IMR-90 (cell line): ENCODE results near the gene ZC3H8.

Source experiments
- BHLHE40 ChIP-seq: fragments of 150-350 bp; IDR thresholded peaks from 2 replicates; pipeline ENCODE4 v1.6.1; 2016; ENCODE audit warnings: mild to moderate bottlenecking, low read depth, low read length
- MAFK ChIP-seq: IDR thresholded peaks from 2 replicates; pipeline ENCODE4 v1.6.1; 2012; ENCODE audit warnings: low read depth, low read length, improper control_type of control experiment
- POLR2A ChIP-seq: IDR thresholded peaks from 2 replicates; pipeline ENCODE4 v1.6.1; 2012; ENCODE audit warnings: mild to moderate bottlenecking, low read depth, low read length
- RAD21 ChIP-seq: IDR thresholded peaks from 2 replicates; pipeline ENCODE4 v1.6.1; 2012; ENCODE audit warnings: low read length, improper control_type of control experiment
- RCOR1 ChIP-seq: IDR thresholded peaks from 2 replicates; pipeline ENCODE4 v1.6.1; 2012; ENCODE audit warnings: mild to moderate bottlenecking, low read length, improper control_type of control experiment; ENCODE audit not compliant: insufficient replicate concordance
- TF ChIP-seq, protein P1 (sequence below): conservative IDR thresholded peaks from 2 replicates; pipeline ENCODE4 v1.5.1; 2012; ENCODE audit warnings: mild to moderate bottlenecking, low read depth, low read length, improper control_type of control experiment
- TF ChIP-seq, protein P2 (sequence below): fragments of 150-350 bp; IDR thresholded peaks from 2 replicates; pipeline ENCODE4 v1.6.1; 2016; ENCODE audit warnings: low read depth, mild to moderate bottlenecking, low read length, moderate library complexity, borderline replicate concordance

DNA sequence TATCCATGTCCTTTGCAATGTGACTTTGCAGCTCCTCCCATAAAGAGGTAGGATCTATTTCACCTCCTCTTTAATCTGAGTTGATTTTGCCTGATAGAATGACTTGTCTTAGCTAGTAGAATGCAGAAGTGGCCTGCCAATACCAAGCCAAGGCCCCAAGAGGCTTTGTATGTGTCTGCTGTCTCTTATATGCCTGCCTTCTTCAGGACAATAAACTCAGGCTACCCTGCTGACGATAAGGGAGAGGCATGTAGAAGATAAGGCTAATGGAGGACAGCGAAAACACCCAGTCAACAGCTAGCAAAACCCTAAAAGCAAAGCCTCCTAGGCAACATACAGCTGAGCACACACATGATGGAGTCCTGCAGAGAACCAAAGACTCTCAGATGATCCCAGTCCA is 1.8 kb upstream of the ZC3H8 start:
- TF ChIP-seq, protein P1, sequence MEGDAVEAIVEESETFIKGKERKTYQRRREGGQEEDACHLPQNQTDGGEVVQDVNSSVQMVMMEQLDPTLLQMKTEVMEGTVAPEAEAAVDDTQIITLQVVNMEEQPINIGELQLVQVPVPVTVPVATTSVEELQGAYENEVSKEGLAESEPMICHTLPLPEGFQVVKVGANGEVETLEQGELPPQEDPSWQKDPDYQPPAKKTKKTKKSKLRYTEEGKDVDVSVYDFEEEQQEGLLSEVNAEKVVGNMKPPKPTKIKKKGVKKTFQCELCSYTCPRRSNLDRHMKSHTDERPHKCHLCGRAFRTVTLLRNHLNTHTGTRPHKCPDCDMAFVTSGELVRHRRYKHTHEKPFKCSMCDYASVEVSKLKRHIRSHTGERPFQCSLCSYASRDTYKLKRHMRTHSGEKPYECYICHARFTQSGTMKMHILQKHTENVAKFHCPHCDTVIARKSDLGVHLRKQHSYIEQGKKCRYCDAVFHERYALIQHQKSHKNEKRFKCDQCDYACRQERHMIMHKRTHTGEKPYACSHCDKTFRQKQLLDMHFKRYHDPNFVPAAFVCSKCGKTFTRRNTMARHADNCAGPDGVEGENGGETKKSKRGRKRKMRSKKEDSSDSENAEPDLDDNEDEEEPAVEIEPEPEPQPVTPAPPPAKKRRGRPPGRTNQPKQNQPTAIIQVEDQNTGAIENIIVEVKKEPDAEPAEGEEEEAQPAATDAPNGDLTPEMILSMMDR: no peak
- TF ChIP-seq RCOR1 (no peak), POLR2A (no peak), MAFK (no peak), RAD21 (no peak), BHLHE40 (no peak)
- TF ChIP-seq, protein P2, sequence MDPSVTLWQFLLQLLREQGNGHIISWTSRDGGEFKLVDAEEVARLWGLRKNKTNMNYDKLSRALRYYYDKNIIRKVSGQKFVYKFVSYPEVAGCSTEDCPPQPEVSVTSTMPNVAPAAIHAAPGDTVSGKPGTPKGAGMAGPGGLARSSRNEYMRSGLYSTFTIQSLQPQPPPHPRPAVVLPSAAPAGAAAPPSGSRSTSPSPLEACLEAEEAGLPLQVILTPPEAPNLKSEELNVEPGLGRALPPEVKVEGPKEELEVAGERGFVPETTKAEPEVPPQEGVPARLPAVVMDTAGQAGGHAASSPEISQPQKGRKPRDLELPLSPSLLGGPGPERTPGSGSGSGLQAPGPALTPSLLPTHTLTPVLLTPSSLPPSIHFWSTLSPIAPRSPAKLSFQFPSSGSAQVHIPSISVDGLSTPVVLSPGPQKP: no peak
